Measurements from ENCODE around the gene NPEPL1.

NPEPL1 gene

GRCh38 chr20:58697201-58697866 lies 4.7 kb downstream of the NPEPL1 start:
- Mint-ChIP-seq H3K4me1 (ENCODE audit: low read depth) (no peaks in the 10 kb centered on the region), H3K4me3 (no peak overlapping the region), H3K9me3 (no peaks in the 10 kb centered on the region), H3K36me3 (ENCODE audit: low read depth) (no peaks in the 10 kb centered on the region), H3K27me3 (no peaks in the 10 kb centered on the region), H3K27ac (no peak overlapping the region)
- intact Hi-C loops (cut with micrococcal nuclease), result no loop called here

DNA sequence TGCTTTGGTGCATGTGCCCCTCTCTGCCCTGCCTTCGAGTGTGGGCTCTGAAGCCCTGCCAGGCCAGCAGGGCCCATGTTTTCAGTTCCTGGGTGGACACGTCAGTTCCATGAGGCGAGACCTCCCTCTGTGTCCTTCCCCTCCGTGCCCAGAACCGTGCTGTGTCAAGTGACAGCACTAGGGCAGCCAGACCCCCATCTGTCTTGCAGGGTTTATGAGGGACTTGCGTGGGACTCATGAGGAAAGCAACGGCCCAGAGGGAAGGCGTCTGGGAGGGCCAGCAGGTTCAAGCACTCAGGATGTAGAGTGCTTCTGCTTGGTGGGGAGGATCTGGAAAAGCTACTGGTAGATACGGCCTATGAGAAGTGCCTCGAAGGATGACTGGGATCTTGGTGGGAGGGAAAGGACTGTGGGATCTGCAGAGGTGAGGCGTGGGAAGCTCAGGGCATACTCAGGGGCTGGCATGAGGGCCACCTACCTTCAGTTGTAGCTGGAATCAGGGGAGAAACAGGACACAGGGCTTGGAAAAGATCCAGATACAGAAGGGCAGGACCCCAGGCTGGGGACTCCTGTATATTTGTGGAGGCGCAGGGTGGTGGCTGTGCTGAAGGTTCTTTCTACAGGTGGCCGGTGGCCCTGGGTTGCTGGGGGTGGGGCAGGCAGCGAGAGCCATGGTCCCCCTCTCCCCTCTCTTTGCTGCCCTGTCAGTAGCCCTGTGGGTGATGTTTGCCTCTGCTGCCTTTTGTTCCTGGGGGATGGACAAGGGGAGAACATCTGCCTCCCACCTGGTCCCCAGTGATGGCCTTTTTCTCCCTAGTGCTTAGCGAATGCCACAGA lies 5.5 kb downstream of the NPEPL1 start:
- intact Hi-C loops (cut with micrococcal nuclease), result no loop called here
- no peaks in the 10 kb centered on the region for H3K36me3 Mint-ChIP-seq (ENCODE audit: low read depth)
- no peaks in the 10 kb centered on the region for H3K27me3 Mint-ChIP-seq
- no peak overlapping the region for H3K27ac Mint-ChIP-seq
- no peaks in the 10 kb centered on the region for H3K9me3 Mint-ChIP-seq
- no peaks in the 10 kb centered on the region for H3K4me1 Mint-ChIP-seq (ENCODE audit: low read depth)
- no peak overlapping the region for H3K4me3 Mint-ChIP-seq

DNA sequence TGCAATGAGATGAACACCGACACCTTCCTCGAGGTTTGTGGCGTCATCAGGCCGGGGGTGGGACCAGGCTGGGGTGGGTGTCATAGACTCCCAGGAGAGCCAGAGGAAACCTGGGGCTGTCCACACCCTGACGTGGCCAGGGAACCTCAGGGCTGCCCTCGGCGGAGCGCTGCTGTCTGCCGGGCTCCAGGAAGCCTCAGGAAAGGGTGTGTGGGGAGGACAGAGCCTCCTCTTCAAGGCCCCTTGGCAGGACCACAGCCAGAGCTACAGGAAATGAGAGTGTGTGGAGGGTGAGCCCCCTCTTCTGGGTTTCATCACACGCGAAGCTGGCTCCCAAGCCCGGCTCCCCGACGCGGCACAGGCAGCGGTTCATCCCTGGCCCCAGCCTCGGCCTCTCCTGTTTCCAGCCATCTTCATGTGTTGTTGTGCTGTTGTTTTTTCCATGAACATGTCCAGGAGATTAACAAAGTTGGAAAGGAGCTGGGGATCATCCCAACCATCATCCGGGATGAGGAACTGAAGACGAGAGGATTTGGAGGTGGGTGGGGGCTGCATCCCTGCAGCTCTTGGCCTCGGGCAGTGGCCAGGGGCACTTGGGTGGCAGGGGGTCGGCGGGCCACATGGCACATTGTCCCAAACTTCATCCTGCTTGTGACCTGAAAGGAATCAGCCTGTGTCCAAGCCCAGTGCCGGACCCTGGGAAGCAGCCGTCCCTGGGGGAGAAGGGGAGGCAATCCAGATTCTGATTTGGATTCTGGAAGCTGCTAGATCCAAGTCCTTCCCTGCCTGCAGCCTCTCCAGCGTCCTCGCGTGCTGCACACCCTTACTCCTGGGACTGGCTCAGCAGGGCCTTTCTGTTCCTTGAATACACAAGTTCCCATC lies 6.4 kb downstream of the NPEPL1 start:
- no peaks in the 10 kb centered on the region for H3K36me3 Mint-ChIP-seq (ENCODE audit: low read depth)
- intact Hi-C loops (cut with micrococcal nuclease), result no loop called here

GRCh38 chr20:58699623-58700107 lies 7.1 kb downstream of the NPEPL1 start:
- H3K27ac Mint-ChIP-seq, result no peak overlapping the region

More for the DNA sequence above, 6.4 kb downstream of the NPEPL1 start:
- Mint-ChIP-seq H3K27me3 (no peaks in the 10 kb centered on the region), H3K4me1 (ENCODE audit: low read depth) (no peaks in the 10 kb centered on the region), H3K9me3 (no peaks in the 10 kb centered on the region), H3K4me3 (no peak overlapping the region), H3K27ac (no peak overlapping the region)

DNA sequence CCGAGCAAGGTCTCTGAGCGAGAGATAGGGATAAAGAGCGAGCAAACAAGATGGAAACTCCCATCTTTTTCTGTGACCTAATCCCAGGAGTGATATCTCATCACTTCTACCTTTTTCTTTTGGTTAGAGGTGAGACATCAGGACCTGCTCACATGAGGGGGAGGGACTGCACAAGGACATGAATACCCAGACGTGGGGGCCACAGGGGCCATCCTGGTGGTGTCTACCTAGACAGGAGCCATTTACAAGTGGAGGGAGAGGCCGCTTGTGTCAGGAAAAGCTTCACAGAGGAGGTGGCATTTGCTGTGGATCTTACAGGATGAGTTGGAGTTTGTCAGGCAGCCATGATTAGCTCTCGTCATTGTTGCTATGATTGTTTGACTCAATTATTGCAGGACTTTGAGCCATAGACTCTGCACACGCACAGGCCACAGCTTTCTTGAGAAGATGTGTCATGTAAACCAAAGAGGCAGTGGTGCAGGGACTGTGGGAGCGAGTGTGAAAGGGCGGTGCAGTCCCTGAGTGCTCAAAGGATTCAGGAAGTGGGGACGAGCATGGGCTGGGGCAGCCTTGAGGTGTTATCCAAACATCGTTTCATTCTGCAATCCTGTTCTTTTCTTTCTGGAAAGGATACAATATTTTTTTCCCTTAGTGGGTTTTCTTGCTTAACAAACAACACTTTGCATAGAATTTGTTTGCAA lies 7.7 kb downstream of the NPEPL1 start:
- Mint-ChIP-seq H3K4me3 (no peak overlapping the region), H3K9me3 (no peaks in the 10 kb centered on the region), H3K27me3 (no peaks in the 10 kb centered on the region), H3K4me1 (ENCODE audit: low read depth) (no peaks in the 10 kb centered on the region), H3K36me3 (ENCODE audit: low read depth) (no peaks in the 10 kb centered on the region), H3K27ac (no peak overlapping the region)
- intact Hi-C loops (cut with micrococcal nuclease), result no loop called here

More at GRCh38 chr20:58699623-58700107, 7.1 kb downstream of the NPEPL1 start:
- H3K27me3 Mint-ChIP-seq, result no peaks in the 10 kb centered on the region
- H3K4me3 Mint-ChIP-seq, result no peak overlapping the region
- H3K9me3 Mint-ChIP-seq, result no peaks in the 10 kb centered on the region
- no peaks in the 10 kb centered on the region for H3K4me1 Mint-ChIP-seq (ENCODE audit: low read depth)
- no peaks in the 10 kb centered on the region for H3K36me3 Mint-ChIP-seq (ENCODE audit: low read depth)
- intact Hi-C loops (cut with micrococcal nuclease), result no loop called here

DNA sequence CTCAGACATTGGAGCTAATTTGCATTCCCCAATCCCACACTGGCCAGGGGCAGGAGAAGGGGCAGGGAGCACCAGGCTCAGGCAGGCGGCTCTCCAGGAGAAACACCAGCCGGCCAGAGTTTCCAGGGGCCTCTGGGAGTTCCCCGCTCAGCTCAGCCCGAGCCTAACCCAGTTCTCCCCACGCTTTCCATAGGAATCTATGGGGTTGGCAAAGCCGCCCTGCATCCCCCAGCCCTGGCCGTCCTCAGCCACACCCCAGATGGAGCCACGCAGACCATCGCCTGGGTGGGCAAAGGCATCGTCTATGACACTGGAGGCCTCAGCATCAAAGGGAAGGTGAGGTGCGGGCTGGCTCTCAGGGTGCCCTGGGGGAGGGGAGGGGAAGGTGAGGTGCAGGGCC lies 8.2 kb downstream of the NPEPL1 start:
- H3K9me3 Mint-ChIP-seq, result no peaks in the 10 kb centered on the region
- no peaks in the 10 kb centered on the region for H3K27me3 Mint-ChIP-seq
- no peaks in the 10 kb centered on the region for H3K4me1 Mint-ChIP-seq (ENCODE audit: low read depth)
- no peak overlapping the region for H3K4me3 Mint-ChIP-seq
- no peaks in the 10 kb centered on the region for H3K36me3 Mint-ChIP-seq (ENCODE audit: low read depth)
- no peak overlapping the region for H3K27ac Mint-ChIP-seq
- intact Hi-C loops (cut with micrococcal nuclease), result no loop called here

DNA sequence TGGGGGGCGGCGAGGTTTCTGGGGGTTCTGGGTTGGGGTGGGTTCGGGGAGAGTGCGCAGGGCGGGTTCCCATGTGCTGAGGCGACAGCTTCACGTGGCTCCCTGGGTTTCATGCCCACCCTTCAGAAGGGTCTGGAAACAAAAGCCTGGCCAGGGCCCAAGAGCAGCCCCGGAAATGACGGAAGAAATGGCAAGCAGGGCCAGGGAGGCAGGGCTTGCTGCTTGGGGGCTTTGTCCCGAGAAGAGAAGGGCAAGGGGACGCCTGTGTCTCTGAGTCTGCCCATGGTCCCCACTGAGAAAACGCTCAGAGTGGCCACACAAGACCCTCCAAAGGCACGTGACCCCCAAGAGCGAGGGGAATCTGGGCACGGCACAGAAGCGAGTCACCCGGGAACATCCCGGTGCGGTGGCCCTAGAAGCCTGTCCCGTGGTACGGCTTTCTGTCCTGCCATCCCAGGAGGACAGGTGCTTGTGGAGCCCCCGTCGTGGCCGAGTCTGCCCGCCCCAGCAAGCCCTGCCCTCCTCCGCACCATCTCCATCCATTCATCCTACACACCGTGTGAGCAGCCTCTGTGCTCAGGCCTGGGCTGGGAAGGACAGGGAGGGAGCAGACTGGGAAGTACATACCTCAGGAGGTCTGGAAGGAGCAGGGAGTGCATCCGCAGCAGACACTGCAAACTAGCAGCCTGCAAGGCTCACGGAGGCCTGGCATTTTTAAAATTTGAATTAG lies 9.0 kb downstream of the NPEPL1 start:
- H3K36me3 Mint-ChIP-seq (ENCODE audit: low read depth), result no peaks in the 10 kb centered on the region

GRCh38 chr20:58702161-58702510 lies 9.5 kb downstream of the NPEPL1 start:
- Mint-ChIP-seq H3K27ac (no peak overlapping the region), H3K27me3 (no peaks in the 10 kb centered on the region), H3K4me3 (no peak overlapping the region), H3K36me3 (ENCODE audit: low read depth) (no peaks in the 10 kb centered on the region), H3K9me3 (no peaks in the 10 kb centered on the region), H3K4me1 (ENCODE audit: low read depth) (no peaks in the 10 kb centered on the region)
- intact Hi-C loops (cut with micrococcal nuclease), result no loop called here

More for the DNA sequence above, 9.0 kb downstream of the NPEPL1 start:
- no peak overlapping the region for H3K4me3 Mint-ChIP-seq
- intact Hi-C loops (cut with micrococcal nuclease), result no loop called here
- H3K4me1 Mint-ChIP-seq (ENCODE audit: low read depth), result no peaks in the 10 kb centered on the region
- H3K9me3 Mint-ChIP-seq, result no peaks in the 10 kb centered on the region
- H3K27me3 Mint-ChIP-seq, result no peaks in the 10 kb centered on the region
- no peak overlapping the region for H3K27ac Mint-ChIP-seq

DNA sequence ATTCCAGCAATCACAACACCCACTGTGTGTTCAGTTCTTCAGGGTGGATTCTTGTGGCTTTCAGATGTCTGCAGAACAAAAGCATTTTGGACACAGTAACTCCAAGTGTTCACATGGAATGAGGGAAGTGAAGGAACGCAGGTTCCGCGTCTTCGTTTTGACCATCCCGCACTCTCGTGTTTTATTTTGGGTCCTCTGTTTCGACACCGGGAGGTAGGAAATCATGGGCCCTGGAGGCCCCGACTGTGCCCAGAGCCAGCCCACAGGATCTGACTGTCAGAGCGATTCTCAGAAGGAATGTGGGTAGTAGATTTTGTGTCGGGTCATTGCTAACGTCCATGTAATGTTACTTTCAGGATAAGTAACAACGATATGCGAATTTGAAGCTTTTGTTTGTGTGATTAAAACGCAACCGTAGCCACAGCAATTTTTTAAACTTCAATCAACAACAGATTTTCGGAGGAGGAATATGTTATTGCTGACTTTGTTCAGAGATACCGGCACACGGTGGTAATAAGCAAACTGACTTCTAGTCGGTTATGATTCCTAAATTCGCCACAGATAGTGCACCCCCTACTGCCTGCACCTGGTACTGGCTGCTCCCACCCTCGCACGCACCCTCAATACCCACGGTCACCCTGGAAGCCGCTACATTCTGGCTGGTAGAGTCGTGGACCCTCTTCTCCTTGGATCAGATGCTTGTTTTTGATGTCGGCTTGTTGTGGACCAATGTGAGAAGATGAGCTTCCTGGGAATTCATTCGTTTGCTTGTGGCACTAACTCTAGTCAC lies 10.5 kb downstream of the NPEPL1 start:
- H3K9me3 Mint-ChIP-seq, result no peaks in the 10 kb centered on the region

DNA sequence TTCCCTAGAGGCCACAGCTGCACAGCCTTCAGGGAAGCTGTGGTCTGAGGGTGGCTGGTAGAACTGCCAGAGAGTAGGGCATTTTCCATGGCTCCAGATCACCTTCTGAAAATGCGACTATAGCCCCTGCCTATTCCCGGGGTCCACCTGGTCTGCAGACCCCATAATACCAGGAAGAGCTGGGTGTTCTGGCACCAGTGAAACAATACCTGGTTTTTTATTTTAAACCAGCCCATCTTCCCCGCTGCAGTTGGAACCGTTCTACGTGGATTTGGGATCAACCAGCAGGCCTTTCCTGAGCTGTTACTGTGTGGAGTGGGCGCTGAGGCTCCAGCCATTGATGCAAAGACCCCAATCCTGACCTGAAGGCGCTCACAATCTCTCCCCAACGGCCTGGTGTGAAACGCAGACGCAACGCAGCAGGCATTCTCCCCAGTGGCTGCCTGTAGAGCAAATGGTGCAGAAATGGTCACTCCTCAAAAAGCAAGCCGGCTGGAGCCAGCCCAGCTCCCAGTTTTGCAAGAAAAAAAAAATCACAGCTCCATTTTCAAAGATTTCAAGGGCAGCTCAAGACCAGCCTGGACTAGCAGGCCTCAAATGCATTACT lies 11.3 kb downstream of the NPEPL1 start:
- Mint-ChIP-seq H3K4me1 (ENCODE audit: low read depth) (no peaks in the 10 kb centered on the region), H3K9me3 (no peaks in the 10 kb centered on the region), H3K27me3 (no peaks in the 10 kb centered on the region), H3K27ac (no peak overlapping the region), H3K36me3 (ENCODE audit: low read depth) (peaks cover 11% of the 10 kb centered on the region), H3K4me3 (no peak overlapping the region)
- intact Hi-C loops (cut with micrococcal nuclease), result no loop called here

More for the DNA sequence above, 10.5 kb downstream of the NPEPL1 start:
- Mint-ChIP-seq H3K36me3 (ENCODE audit: low read depth) (peaks cover 3% of the 10 kb centered on the region), H3K27ac (no peak overlapping the region), H3K4me1 (ENCODE audit: low read depth) (no peaks in the 10 kb centered on the region), H3K4me3 (no peak overlapping the region), H3K27me3 (no peaks in the 10 kb centered on the region)
- intact Hi-C loops (cut with micrococcal nuclease), result no loop called here

DNA sequence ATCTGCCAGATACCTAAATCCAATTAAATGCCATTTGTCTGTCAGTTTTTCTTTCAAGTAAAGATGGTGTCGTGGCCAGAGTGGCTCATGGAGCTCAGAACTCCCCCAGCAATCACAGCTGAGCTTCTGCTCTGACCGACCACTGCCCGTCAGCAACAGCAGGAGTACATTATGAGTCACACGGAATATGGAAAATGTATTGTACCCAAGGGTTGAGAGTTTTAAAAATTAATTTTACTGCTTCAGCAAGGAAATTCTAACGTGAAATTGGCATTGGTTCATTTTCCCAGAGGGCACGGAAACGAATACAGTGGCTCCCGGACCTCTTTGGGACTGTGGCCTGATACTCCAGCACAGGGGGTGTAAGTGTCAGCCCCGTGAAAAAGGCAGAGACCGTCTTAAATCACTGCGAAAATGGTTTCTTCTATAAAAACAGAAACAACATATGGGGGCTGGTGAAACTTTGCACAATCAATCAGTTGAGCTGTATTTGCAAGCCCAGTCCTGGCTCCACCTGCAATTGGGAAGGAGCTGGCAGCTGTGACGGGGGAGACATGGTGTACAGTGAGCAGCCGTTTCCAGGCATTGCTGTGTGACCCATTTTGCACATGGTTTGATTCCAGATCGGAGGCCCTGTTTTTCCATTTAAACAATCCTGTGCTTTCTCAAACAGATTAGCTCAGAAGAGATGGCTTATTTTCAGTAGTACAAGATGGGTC lies 12.8 kb downstream of the NPEPL1 start:
- no peak overlapping the region for H3K27ac Mint-ChIP-seq
- H3K27me3 Mint-ChIP-seq, result no peaks in the 10 kb centered on the region
- H3K36me3 Mint-ChIP-seq (ENCODE audit: low read depth), result peaks cover 25% of the 10 kb centered on the region
- no peaks in the 10 kb centered on the region for H3K9me3 Mint-ChIP-seq
- H3K4me1 Mint-ChIP-seq (ENCODE audit: low read depth), result no peaks in the 10 kb centered on the region
- intact Hi-C loops (cut with micrococcal nuclease), result no loop called here
- no peak overlapping the region for H3K4me3 Mint-ChIP-seq

All from dendritic cell treated with granulocyte-macrophage colony-stimulating factor and Interleukin-4, amounts not matched to agents 40 ng/mL and 50 ng/mL, for 4 days (primary cell).